Sigmoid colon (tissue), 7 donors: ENCODE results near the gene RNF8. TPM values are rescaled to one million over a fixed set of nuclear protein-coding genes. Genes with fewer than 3 reads are reported as not detected.

Source experiments
- DNase-seq: peaks from one replicate; pipeline ENCODE4 v3.0.0-alpha.2; 2019
- H3K27ac ChIP-seq, 4 donors: fragments of 200-600 bp; sonication (generic); one replicate each; pipeline ENCODE4 v1.5.1; 2016 to 2019; ENCODE audit warnings: mild to moderate bottlenecking in 1 of 4
- H3K27me3 ChIP-seq, 3 donors: fragments of 200-600 bp; sonication (generic); one replicate each; pipeline ENCODE4 v1.5.1; 2019; ENCODE audit warnings: mild to moderate bottlenecking in 1 of 3
- H3K36me3 ChIP-seq, 4 donors: fragments of 200-600 bp; sonication (generic); one replicate each; pipeline ENCODE4 v1.5.1; 2016 to 2019
- H3K4me1 ChIP-seq, 4 donors: fragments of 200-600 bp; sonication (generic); one replicate each; pipeline ENCODE4 v1.5.1; 2017 to 2019
- H3K4me3 ChIP-seq, 4 donors: fragments of 200-600 bp; sonication (generic); one replicate each; pipeline ENCODE4 v1.5.1; 2017 to 2019; ENCODE audit warnings: mild to moderate bottlenecking in 2 of 4, moderate library complexity in 1 of 4
- H3K9me3 ChIP-seq, 4 donors: fragments of 200-600 bp in 3 of 4; sonication (generic) in 3 of 4; one replicate each; pipeline versions ENCODE4 v1.5.1 to v1.6.1; 2013 to 2019
- EP300 ChIP-seq, 4 donors: sonication (generic); formaldehyde crosslinking; IDR thresholded peaks; one replicate each; pipeline ENCODE4 v1.6.1; 2017; ENCODE audit warnings: antibody characterized with exemption in 4 of 4
- POLR2A ChIP-seq, 2 donors: fragments of 450-650 bp; IDR thresholded peaks; one replicate each; pipeline ENCODE4 v1.6.1; 2016; ENCODE audit warnings: antibody characterized with exemption in 2 of 2, mild to moderate bottlenecking in 2 of 2, moderate library complexity in 2 of 2
- POLR2AphosphoS5 ChIP-seq, 4 donors: sonication (generic); formaldehyde crosslinking; IDR thresholded peaks; one replicate each; pipeline ENCODE4 v1.6.1; 2017; ENCODE audit warnings: antibody characterized with exemption in 4 of 4
- WGBS, 2 donors: extraction: QIAGEN DNeasy Blood & Tissue Kit; methylation state at CpG; one replicate each; pipeline ENCODE4 v1.1.7; 2013; 5-methylcytosine and 5-hydroxymethylcytosine counted together
- intact Hi-C: fragments of 100-400 bp; cut with DNase I; formaldehyde crosslinking; loops from one replicate; pipeline ENCODE4 v1.15.1; 2023
- polyA plus RNA-seq, 3 donors: library from polyadenylated mRNA; stranded (reverse); fragments of 200-250 nt; gene quantifications; one replicate each; pipeline ENCODE4 v1.2.3, GENCODE V29; 2013
- total RNA-seq, 4 donors: library from RNA; depleted of rRNA; stranded (reverse); fragments of >200 nt; gene quantifications; one replicate each; pipeline ENCODE4 v1.1.0, GENCODE V29; 2016
- TF ChIP-seq, protein P1 (sequence below), 4 experiments: fragments of 450-650 bp in 3 of 4; fragments of 200-600 bp in 1 of 4; IDR thresholded peaks; one replicate each; pipeline ENCODE4 v1.5.1; 2016 to 2019; ENCODE audit warnings: antibody characterized with exemption in 4 of 4, mild to moderate bottlenecking in 3 of 4, moderate library complexity in 2 of 4
- donor health status: healthy with polysubstance abuse.
- donor health status: Bipolar disorder and iron deficiency.
- donor health status: healthy.

The RNF8 gene
- total and polyA plus RNA-seq, 7 donors = 8.8 to 18.5 (median 11.6) TPM

GRCh38 chr6:37317312-37318038 lies 36.3 kb upstream of the RNF8 start:
- no peak for DNase-seq
- peaks cover 10 to 89% (median 28%) of the 10 kb centered on the region in 4 donors for H3K36me3 ChIP-seq
- intact Hi-C loops = no loop called here
- no peaks in the 10 kb centered on the region for H3K9me3 ChIP-seq
- H3K4me3 ChIP-seq = no peak overlapping the region
- peaks cover 0 to 5% (median 1%) of the 10 kb centered on the region in 4 donors for H3K4me1 ChIP-seq
- H3K27ac ChIP-seq = no peak overlapping the region
- 92 to 95% methylated on average over 5 of the region's 5 CpGs for WGBS, 2 donors
- no peaks in the 10 kb centered on the region for H3K27me3 ChIP-seq
- TF ChIP-seq EP300 (IDR thresholded peaks at IDR 0.05) (no peak), POLR2AphosphoS5 (IDR thresholded peaks at IDR 0.05) (no peak), POLR2A (IDR thresholded peaks at IDR 0.05) (no peak)
- TF ChIP-seq, protein P1, sequence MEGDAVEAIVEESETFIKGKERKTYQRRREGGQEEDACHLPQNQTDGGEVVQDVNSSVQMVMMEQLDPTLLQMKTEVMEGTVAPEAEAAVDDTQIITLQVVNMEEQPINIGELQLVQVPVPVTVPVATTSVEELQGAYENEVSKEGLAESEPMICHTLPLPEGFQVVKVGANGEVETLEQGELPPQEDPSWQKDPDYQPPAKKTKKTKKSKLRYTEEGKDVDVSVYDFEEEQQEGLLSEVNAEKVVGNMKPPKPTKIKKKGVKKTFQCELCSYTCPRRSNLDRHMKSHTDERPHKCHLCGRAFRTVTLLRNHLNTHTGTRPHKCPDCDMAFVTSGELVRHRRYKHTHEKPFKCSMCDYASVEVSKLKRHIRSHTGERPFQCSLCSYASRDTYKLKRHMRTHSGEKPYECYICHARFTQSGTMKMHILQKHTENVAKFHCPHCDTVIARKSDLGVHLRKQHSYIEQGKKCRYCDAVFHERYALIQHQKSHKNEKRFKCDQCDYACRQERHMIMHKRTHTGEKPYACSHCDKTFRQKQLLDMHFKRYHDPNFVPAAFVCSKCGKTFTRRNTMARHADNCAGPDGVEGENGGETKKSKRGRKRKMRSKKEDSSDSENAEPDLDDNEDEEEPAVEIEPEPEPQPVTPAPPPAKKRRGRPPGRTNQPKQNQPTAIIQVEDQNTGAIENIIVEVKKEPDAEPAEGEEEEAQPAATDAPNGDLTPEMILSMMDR (IDR thresholded peaks at IDR 0.05) = no peak

- WGBS, 2 donors = 91 to 95% methylated on average over 3 of the region's 3 CpGs
- intact Hi-C loops = no loop called here
- no peak for TF ChIP-seq POLR2A (IDR thresholded peaks at IDR 0.05)
- TF ChIP-seq, protein P1 (IDR thresholded peaks at IDR 0.05) = no peak
- no peak for TF ChIP-seq POLR2AphosphoS5 (IDR thresholded peaks at IDR 0.05)
- no peak for TF ChIP-seq EP300 (IDR thresholded peaks at IDR 0.05)
- H3K4me3 ChIP-seq = no peak overlapping the region
- H3K27ac ChIP-seq = no peak overlapping the region
- H3K4me1 ChIP-seq = peaks cover 0 to 14% (median 13%) of the 10 kb centered on the region in 4 donors
- H3K9me3 ChIP-seq = no peaks in the 10 kb centered on the region
- peaks cover 3 to 78% (median 28%) of the 10 kb centered on the region in 4 donors for H3K36me3 ChIP-seq
- no peak for DNase-seq
- no peaks in the 10 kb centered on the region for H3K27me3 ChIP-seq
These were observed 34.6 kb upstream of the RNF8 start for GRCh38 chr6:37319156-37319555.

DNA sequence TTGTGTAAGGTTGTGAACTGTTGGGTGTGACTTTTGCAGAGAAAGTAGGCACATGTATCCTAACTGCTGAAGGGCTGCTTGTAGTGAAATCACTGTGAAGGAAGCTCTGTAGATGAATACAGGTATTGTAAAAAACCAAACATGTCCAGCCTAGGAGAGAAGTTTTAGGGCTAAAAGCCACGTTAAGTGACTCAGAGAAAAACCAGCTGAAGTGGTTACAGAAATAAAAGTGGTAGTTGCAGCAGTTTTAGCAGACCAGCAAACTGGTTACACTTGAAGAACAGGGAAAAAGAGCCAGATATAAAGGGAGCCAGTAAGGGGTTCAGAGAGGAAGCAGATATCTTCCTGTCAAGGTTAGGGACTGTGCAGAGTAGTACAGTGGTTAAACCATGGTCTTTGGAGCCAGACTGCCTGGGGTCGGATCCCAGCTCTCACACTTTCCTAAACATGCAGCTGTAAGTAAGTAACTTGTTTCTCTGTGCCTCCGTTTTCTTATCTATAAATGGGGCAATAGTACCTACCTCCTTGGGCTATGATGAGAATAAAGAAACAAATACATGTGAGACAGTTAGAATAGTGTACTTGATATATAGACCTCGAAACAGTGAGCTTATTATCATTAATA lies 33.8 kb upstream of the RNF8 start:
- no peak for DNase-seq
- H3K27ac ChIP-seq = no peak overlapping the region
- peaks cover 0 to 22% (median 20%) of the 10 kb centered on the region in 4 donors for H3K4me1 ChIP-seq
- peaks cover 0 to 70% (median 28%) of the 10 kb centered on the region in 4 donors for H3K36me3 ChIP-seq
- TF ChIP-seq POLR2AphosphoS5 (IDR thresholded peaks at IDR 0.05) (no peak), POLR2A (IDR thresholded peaks at IDR 0.05) (no peak), EP300 (IDR thresholded peaks at IDR 0.05) (no peak)
- TF ChIP-seq, protein P1 (IDR thresholded peaks at IDR 0.05) = no peak
- no peaks in the 10 kb centered on the region for H3K27me3 ChIP-seq
- intact Hi-C loops = no loop called here
- WGBS, 2 donors = 80 to 95% methylated on average over 4 of the region's 4 CpGs
- H3K9me3 ChIP-seq = no peaks in the 10 kb centered on the region
- H3K4me3 ChIP-seq = no peak overlapping the region

DNA sequence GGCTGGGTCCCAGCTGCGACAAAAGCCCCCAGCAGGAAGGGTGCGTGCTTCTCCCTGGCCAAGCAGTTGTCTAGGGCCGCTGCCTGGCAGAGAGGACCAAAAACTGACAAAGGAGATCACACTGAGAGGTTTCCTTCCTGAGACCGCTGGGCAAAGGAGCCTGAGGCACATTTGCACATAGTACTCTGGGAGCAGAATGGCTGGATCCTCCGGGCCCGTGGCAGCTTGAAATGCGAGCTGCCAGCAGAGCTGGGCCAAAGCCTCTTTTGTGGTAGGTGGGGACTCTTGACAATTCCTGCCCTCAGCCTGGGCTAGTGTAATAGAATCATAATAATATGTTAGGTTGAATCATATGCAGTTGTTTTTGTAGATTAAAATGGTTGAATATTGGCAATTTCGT lies 33.1 kb upstream of the RNF8 start:
- Histone ChIP-seq H3K27me3 (no peaks in the 10 kb centered on the region), H3K36me3 (peaks cover 0 to 64% (median 25%) of the 10 kb centered on the region in 4 donors), H3K4me1 (peaks cover 0 to 25% (median 21%) of the 10 kb centered on the region in 4 donors), H3K4me3 (no peak overlapping the region), H3K9me3 (no peaks in the 10 kb centered on the region), H3K27ac (no peak overlapping the region)
- 93 to 94% methylated on average over 8 of the region's 8 CpGs for WGBS, 2 donors
- TF ChIP-seq EP300 (IDR thresholded peaks at IDR 0.05) = no peak
- TF ChIP-seq POLR2A (IDR thresholded peaks at IDR 0.05) = no peak
- no peak for TF ChIP-seq POLR2AphosphoS5 (IDR thresholded peaks at IDR 0.05)
- TF ChIP-seq, protein P1 (IDR thresholded peaks at IDR 0.05) = no peak
- DNase-seq = no peak
- intact Hi-C loops = no loop called here
